C4-2B (cell line): ENCODE measurements around the gene CRELD2.

Experiments used
- H3K27ac ChIP-seq: fragments of 450-650 bp; 2 replicates; pipeline ENCODE4 v1.5.1; 2017
- CTCF ChIP-seq: fragments of 450-650 bp; conservative IDR thresholded peaks from 2 replicates; pipeline ENCODE4 v1.5.1; 2017; ENCODE audit warnings: mild to moderate bottlenecking
- ZFX ChIP-seq: fragments of 450-650 bp; IDR thresholded peaks from 2 replicates; pipeline ENCODE4 v1.6.1; 2017

The CRELD2 gene

DNA sequence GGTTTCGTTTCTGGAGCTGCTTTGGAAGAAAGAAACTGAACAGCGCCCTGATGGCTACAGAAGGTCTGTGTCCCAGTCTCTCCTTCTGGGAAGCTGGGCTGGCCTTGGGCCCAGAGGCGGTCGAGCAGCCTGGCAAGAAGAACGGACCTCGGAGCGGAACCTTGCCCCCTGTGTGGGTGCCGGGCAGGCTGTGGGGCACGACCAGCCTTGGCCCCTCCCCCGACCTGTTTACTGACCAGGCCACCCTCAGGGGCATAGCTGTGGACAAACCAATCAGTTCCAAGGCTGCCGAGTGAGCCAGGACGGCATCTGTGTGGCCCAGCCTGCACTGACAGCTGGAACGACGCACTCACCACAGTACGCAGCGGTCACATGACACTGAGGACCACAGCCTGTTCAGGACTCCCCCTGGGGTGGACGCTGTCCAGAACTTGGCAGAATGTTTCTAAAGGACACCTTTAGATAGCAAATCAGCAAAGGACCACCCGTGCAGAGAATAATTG, 49.3 kb downstream of the CRELD2 start:
- TF ChIP-seq ZFX (no peak), CTCF (no peak)
- no peak overlapping the region for H3K27ac ChIP-seq

DNA sequence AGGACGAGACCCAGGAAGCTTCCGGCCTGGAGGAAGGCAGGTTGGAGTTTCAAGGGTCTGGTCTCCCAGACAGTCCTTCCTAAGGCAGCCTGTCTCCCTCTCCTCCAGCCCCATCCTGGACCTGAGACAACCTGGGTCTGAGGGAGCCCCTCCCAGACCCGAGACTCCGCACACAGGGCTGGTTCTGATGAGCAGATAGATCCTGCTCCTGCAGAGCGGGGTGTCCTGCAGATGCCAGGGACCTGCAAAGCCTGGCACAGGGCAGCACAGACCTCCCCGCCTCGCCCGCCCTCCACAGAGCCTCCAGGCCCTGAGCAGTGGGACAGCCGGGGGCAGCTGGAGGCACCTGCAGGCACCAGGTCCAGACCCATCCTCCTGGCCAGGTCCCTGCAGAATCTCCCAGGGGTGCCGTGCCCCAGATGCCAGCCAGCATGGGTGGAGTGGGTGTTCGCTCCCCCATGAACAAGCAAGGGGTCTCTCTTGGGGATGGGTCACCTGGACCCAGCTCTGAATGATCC, 49.9 kb downstream of the CRELD2 start:
- H3K27ac ChIP-seq = no peak overlapping the region
- no peak for TF ChIP-seq ZFX
- TF ChIP-seq CTCF = no peak

DNA sequence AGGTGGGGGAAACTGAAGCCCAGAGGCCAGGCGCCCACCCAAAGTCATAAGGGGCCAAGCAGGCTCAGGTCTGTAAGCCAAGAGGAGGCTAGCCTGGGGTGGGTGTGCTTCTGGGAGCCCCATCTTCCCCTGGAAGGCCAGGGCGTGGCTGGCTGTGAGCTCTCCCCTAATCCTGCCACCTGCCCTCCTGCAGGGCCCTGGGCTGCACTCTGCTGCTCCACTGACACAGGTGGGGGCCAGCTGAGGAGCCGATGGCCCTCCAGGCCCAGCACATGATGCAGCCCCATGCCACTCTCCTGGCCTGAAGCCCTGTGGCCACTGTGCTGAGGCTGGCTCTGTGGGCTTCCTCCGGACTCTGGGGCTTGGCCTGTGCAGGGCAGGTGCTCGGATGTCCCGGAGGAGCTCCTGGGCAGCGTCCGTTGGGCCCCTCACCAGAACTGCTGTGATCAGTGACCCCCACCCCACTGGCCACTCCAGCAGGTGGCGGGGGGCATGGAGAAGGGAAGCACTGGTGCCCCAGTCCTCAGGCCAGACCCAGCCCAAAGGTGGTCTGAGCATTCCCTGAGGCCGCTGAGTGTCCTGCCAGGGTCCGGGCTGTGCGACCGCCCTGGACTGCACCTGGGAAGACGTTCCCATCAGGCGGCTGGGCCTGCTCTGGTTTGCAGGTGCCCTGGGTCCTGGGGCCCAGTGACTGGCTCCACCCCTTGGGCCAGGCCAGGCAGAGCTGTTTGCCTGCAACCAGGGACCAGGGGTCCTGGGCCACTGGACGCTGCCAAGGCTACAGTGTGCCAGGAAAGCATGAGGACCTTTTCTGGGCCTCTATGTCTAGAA, 50.6 kb downstream of the CRELD2 start:
- TF ChIP-seq ZFX (no peak), CTCF (no peak)
- no peak overlapping the region for H3K27ac ChIP-seq

DNA sequence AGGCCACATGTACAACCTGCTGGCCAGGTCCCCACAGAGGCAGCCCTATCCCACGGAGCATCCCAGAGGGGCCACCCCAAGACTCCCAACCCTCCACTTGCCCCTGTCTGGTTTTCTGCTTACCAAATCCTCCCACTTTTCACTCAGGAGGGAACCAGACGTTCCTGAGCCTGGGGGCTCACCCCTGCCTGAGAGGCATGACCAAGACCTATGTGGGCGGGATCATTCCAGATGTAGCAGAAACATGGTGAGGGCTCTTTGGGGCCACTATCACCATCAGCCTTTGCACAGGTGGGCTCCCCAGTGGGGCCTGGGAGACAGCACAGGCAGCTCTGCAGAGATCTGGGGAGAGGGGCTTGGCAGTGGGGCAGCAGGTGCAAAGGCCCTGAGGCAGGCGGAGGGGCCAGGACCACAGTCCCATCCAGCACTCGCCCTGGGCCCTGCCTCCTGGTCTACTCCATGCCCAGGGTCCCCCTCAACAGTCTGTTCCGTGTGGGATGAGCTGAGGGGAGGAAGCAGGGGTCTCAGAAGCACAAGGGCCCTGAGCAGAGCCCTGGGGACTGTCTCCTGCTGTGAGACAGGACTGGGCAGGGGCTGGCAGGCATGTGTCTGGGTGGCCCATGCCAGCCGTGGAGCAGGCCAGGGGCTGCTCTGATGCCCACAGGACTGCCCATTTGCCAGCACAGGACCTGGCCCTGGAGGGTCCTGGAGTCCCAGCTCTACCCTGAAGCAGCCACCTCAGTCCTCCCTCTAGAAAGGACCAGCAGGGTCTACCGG, 51.5 kb downstream of the CRELD2 start:
- no peak overlapping the region for H3K27ac ChIP-seq
- TF ChIP-seq ZFX (no peak), CTCF (no peak)

GRCh38 chr22:49970528-49971231, 52.2 kb downstream of the CRELD2 start:
- H3K27ac ChIP-seq = no peak overlapping the region
- no peak for TF ChIP-seq CTCF
- TF ChIP-seq ZFX = no peak

- no peak overlapping the region for H3K27ac ChIP-seq
- TF ChIP-seq ZFX (no peak), CTCF (no peak)
Measured at GRCh38 chr22:49971232-49972162, 53.1 kb downstream of the CRELD2 start.
